C4-2B (cell line): ENCODE data around the gene DENND2A.

Experiments used
- CTCF ChIP-seq: fragments of 450-650 bp; conservative IDR thresholded peaks from 2 replicates; pipeline ENCODE4 v1.5.1; 2017; ENCODE audit warnings: mild to moderate bottlenecking
- ZFX ChIP-seq: fragments of 450-650 bp; IDR thresholded peaks from 2 replicates; pipeline ENCODE4 v1.6.1; 2017

DNA sequence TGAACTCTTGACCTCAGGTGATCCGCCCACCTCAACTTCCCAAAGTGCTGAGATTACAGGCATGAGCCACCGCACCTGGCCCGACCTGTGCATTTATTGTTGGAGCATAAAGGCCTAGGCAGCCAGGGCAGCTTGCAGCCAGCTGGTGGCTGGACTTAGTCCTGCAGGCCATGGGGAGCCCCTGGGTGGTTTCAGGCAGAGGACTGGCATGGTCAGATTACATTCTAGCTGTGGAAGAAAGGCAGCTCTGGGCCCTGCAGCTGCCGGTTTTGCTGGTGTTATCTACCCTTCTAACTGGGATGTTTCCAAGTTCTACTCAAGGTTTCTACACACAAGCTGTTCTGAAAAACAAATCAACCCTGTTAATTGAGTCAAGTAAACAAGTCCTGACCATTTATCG, 138.6 kb downstream of the DENND2A start:
- TF ChIP-seq CTCF (no peak), ZFX (no peak)
